ENCODE data around the gene PLEK2.

The PLEK2 gene

GRCh38 chr14:67446371-67447032, 34.5 kb upstream of the PLEK2 start:
- TF ChIP-seq CTCF (IDR thresholded peaks at IDR 0.05; ENCODE audit: poor library complexity, severe bottlenecking): no peak
- H3K4me3 ChIP-seq (ENCODE audit: severe bottlenecking): no peak overlapping the region
- H3K27ac ChIP-seq (ENCODE audit: poor library complexity, severe bottlenecking): peak overlapping the region; percentile 80
- DNase-seq (ENCODE audit: low spot score) (no peak), ATAC-seq (ENCODE audit: low read depth) (no peak)
- no peaks in the 10 kb centered on the region for H3K27me3 ChIP-seq (ENCODE audit: insufficient read depth, poor library complexity, severe bottlenecking)
- H3K36me3 ChIP-seq (ENCODE audit: low read depth): no peaks in the 10 kb centered on the region
- peaks cover 18% of the 10 kb centered on the region for H3K4me1 ChIP-seq (ENCODE audit: insufficient read depth, poor library complexity, severe bottlenecking)
- H3K9me3 ChIP-seq (ENCODE audit: severe bottlenecking): no peaks in the 10 kb centered on the region

GRCh38 chr14:67444395-67444794, 32.4 kb upstream of the PLEK2 start:
- Histone ChIP-seq H3K9me3 (ENCODE audit: severe bottlenecking) (no peaks in the 10 kb centered on the region), H3K27me3 (ENCODE audit: insufficient read depth, poor library complexity, severe bottlenecking) (no peaks in the 10 kb centered on the region), H3K4me1 (ENCODE audit: insufficient read depth, poor library complexity, severe bottlenecking) (peaks cover 18% of the 10 kb centered on the region), H3K4me3 (ENCODE audit: severe bottlenecking) (no peak overlapping the region), H3K27ac (ENCODE audit: poor library complexity, severe bottlenecking) (peak overlapping the region; percentile 80), H3K36me3 (ENCODE audit: low read depth) (no peaks in the 10 kb centered on the region)
- TF ChIP-seq CTCF (IDR thresholded peaks at IDR 0.05; ENCODE audit: poor library complexity, severe bottlenecking): no peak
- ATAC-seq (ENCODE audit: low read depth): peak; percentile 95
- no peak for DNase-seq (ENCODE audit: low spot score)

- no peak for DNase-seq (ENCODE audit: low spot score)
- Histone ChIP-seq H3K36me3 (ENCODE audit: low read depth) (no peaks in the 10 kb centered on the region), H3K27ac (ENCODE audit: poor library complexity, severe bottlenecking) (no peak overlapping the region), H3K27me3 (ENCODE audit: insufficient read depth, poor library complexity, severe bottlenecking) (no peaks in the 10 kb centered on the region), H3K4me3 (ENCODE audit: severe bottlenecking) (no peak overlapping the region), H3K9me3 (ENCODE audit: severe bottlenecking) (no peaks in the 10 kb centered on the region), H3K4me1 (ENCODE audit: insufficient read depth, poor library complexity, severe bottlenecking) (peaks cover 18% of the 10 kb centered on the region)
- TF ChIP-seq CTCF (IDR thresholded peaks at IDR 0.05; ENCODE audit: poor library complexity, severe bottlenecking): no peak
- ATAC-seq (ENCODE audit: low read depth): no peak
Measured at GRCh38 chr14:67442139-67442906, 30.4 kb upstream of the PLEK2 start.

GRCh38 chr14:67441672-67442071, 29.7 kb upstream of the PLEK2 start:
- H3K27ac ChIP-seq (ENCODE audit: poor library complexity, severe bottlenecking): no peak overlapping the region
- no peak for ATAC-seq (ENCODE audit: low read depth)

More at GRCh38 chr14:67441672-67442071, 29.7 kb upstream of the PLEK2 start:
- Histone ChIP-seq H3K36me3 (ENCODE audit: low read depth) (no peaks in the 10 kb centered on the region), H3K27me3 (ENCODE audit: insufficient read depth, poor library complexity, severe bottlenecking) (no peaks in the 10 kb centered on the region), H3K9me3 (ENCODE audit: severe bottlenecking) (no peaks in the 10 kb centered on the region), H3K4me1 (ENCODE audit: insufficient read depth, poor library complexity, severe bottlenecking) (peaks cover 18% of the 10 kb centered on the region), H3K4me3 (ENCODE audit: severe bottlenecking) (no peak overlapping the region)
- DNase-seq (ENCODE audit: low spot score): no peak
- TF ChIP-seq CTCF (IDR thresholded peaks at IDR 0.05; ENCODE audit: poor library complexity, severe bottlenecking): no peak

Measured in RWPE2 (cell line).